GM18526 (cell line): ENCODE data around the gene DICER1.

Experiments used
- POLR2A ChIP-seq: IDR thresholded peaks from 3 replicates; pipeline ENCODE4 v1.6.1; 2011; ENCODE audit not compliant: insufficient read length; ENCODE audit errors: extremely low read depth

The DICER1 gene

DNA sequence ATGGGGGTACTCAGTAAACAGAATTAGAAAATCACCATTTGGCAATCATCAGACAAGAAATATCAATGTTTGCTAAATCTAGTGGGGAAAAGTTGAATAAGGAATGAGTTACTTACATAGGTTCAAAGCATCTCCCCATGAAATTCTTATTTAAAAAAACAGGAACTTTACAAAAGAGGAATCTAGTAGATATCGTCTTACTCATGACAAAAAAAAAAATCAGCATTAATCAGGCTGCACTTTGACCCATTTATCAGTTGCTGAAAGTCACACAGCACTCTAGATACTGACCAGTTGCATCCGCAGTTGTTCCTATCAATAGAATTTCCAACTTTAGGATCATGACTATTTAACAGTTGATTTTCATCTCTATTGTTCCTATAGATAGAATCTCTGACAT is 5.8 kb upstream of the DICER1 start:
- TF ChIP-seq POLR2A, result no peak

DNA sequence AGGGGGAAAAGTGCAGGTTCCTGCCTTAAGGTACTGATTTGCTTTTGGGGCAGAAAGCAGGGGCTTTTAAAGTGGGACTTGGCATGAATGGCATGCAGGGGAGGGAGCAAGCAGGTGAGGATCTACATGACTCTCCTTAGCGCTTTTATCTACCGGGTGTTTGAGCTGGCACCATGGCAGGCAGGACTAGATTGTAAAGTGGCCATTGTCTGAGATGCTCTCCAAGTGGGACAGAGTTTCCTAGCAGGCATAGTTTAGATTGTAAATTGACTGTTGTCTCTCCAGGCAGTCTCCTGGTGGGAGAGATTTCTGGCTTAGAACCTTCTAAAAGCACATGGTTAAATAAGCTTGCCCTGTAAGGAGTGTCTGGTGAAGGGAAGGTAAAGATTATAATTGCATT is 5.3 kb upstream of the DICER1 start:
- TF ChIP-seq POLR2A, result no peak

- TF ChIP-seq POLR2A, result no peak
These were observed 342 bp downstream of the DICER1 start for GRCh38 chr14:95157048-95157326.

GRCh38 chr14:95156161-95157047 is 925 bp downstream of the DICER1 start:
- no peak for TF ChIP-seq POLR2A

GRCh38 chr14:95155045-95155444 is 2.3 kb downstream of the DICER1 start:
- no peak for TF ChIP-seq POLR2A

DNA sequence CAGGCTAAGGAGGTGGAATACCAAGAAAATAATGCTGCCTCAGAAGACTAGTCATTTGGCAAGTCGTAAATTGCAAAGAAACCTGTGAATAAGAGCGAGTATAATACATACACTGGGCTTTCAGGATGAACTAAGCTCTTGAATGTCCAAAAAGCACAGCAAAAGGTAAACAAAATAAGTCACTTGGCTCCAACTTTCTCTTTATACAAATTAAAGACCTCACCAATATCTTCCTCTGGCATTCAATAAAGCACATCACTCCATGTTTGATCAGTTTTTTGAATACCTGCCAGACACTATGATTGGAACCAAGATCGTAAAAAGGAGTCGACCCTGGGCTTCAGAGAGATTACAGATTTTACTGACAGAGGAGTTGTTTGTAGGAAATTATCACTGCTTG is 3.5 kb downstream of the DICER1 start:
- no peak for TF ChIP-seq POLR2A

GRCh38 chr14:95151561-95151960 is 5.8 kb downstream of the DICER1 start:
- no peak for TF ChIP-seq POLR2A

GRCh38 chr14:95150910-95151309 is 6.4 kb downstream of the DICER1 start:
- no peak for TF ChIP-seq POLR2A

GRCh38 chr14:95149441-95149840 is 7.9 kb downstream of the DICER1 start:
- TF ChIP-seq POLR2A, result no peak

DNA sequence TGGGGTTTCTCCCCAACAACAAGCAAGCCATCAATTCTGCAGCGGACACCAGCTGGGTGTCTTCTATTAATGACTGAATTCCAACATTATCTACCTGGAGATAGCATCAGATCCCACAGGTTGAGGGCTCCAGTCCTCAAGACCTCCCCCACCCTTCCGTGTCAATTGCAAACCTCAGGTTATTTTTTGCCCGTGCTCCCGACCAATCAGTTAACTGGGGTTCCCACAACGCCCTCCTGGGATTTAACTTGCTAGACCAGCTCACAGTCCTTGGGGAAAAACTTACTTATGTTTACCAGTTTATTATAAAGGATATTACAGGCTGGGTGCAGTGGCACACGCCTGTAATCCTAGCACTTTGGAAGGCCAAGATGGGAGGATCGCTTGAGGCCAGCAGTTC is 9.7 kb downstream of the DICER1 start:
- no peak for TF ChIP-seq POLR2A

GRCh38 chr14:95146079-95146771 is 11.1 kb downstream of the DICER1 start:
- no peak for TF ChIP-seq POLR2A

DNA sequence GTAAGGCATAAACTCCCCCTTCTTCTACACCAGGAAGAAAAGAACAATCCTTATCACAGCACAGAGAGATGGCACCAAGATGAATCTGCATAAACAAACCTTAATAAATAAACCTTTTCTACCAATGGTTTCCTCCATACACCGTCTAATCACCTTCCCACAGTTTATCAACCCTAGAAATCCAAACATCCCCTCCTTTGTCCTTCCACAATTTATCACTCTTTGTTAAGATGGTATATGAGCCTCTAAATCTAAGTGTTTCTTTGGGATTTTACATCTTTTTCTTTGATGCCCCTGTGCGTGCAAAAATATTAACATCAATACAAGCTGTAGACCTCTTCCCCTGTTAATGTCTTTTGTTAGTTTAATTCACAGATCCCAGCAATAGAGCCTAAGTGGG is 12.5 kb downstream of the DICER1 start:
- no peak for TF ChIP-seq POLR2A

DNA sequence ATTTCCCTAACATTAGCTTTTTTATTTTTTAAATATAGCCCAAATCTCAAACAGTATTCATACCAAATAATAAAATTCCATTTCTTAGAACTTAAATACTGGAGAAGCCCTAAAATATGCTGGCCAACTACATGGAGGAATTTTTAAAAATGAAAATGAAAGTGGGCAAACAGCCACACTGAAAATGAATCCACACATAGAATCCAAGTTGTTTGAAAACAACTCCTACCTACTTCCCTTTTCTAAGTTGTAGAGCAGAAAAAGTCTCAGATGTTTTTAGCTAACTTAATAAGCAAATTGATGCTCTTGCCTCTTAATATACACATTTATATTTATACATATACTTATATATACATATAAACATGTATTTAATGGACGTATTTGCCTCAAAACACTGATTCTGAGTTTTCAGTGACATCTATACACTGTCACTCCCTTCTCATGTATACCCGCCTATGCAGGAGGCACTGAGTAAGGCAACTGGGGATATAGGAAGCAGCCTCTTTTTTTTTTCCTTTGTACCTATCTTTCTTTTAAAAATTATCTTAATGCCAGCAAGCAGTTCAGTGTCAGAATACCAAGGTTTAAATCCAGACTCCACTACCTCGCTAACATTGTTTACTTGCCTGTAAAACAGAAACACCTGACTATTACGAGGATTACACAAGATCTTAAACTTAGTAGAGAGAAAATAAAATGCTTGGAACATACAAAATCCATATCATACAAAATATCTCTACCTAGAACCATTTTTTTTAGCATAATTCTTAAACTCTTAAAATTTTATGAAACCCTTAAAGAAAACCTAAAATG is 13.3 kb downstream of the DICER1 start:
- TF ChIP-seq POLR2A, result no peak

DNA sequence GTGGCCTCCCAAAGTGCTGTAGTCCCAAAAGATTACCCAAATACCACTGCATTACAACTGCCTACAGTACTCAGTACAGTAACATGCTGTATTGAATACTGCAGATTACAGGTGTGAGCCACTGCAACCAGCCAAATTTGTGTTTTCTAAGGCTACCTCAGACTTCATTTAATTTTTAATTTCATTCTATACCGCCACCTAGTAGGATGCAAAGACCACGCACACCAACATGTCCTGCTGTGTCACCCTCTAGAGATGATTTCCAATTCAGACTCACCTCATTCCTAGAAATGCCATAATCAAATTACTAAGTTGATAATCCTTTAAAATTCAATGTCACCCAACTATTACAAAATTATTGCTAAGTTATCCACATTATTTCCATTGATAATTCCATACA is 15.1 kb downstream of the DICER1 start:
- TF ChIP-seq POLR2A, result no peak

GRCh38 chr14:95141684-95142083 is 15.6 kb downstream of the DICER1 start:
- TF ChIP-seq POLR2A, result no peak
